Mucosa of descending colon (tissue), 3 donors: ENCODE data around the gene UGT1A10. TPM values are rescaled to one million over a fixed set of nuclear protein-coding genes. Genes with fewer than 3 reads are reported as not detected.
A peak's percentile ranks its signal among the peaks of the same experiment; 100 is the strongest.
"Not testable (repeated sequence)": the region's sequence is repeated elsewhere in the genome, so short reads cannot be mapped to it uniquely, and the experiment has no call there.

Source experiments
- ATAC-seq: fragments of 200-7000 bp; cut with Tn5 transposase; one replicate; pipeline ENCODE4 v1.9.1; 2020; ENCODE audit warnings: mild to moderate bottlenecking, moderate library complexity
- DNase-seq, 3 donors: peaks; one replicate each; pipeline ENCODE4 v3.0.0-alpha.2; 2020
- H3K36me3 ChIP-seq: fragments of 200-600 bp; one replicate; pipeline ENCODE4 v1.8.0; 2021; ENCODE audit warnings: low read depth, mild to moderate bottlenecking
- H3K4me1 ChIP-seq: fragments of 200-600 bp; one replicate; pipeline ENCODE4 v1.8.0; 2021; ENCODE audit warnings: low read depth, mild to moderate bottlenecking
- H3K4me3 ChIP-seq: fragments of 200-600 bp; one replicate; pipeline ENCODE4 v1.8.0; 2021; ENCODE audit warnings: mild to moderate bottlenecking
- H3K9me3 ChIP-seq: fragments of 200-600 bp; one replicate; pipeline ENCODE4 v1.8.0; 2021; ENCODE audit warnings: mild to moderate bottlenecking
- CTCF ChIP-seq: fragments of 200-600 bp; IDR thresholded peaks from one replicate; pipeline ENCODE4 v1.8.0; 2022; ENCODE audit warnings: antibody characterized with exemption, mild to moderate bottlenecking
- intact Hi-C, 2 donors: fragments of 100-400 bp; cut with DNase I in 1 of 2; cut with micrococcal nuclease in 1 of 2; formaldehyde crosslinking; loops; one replicate each; pipeline versions ENCODE4 v1.11.0 to v1.11.1; 2022; cut with DNase I, micrococcal nuclease
- total RNA-seq, 3 donors: library from RNA; stranded (reverse); fragmentation: NEBNext Ultra II Directional in 2 of 3; extraction: Animal tissue kit (Norgen Biotek cat#: 25700) in 2 of 3; gene quantifications; one replicate each; pipeline versions ENCODE4 v1.2.1 to v1.2.4, GENCODE V29; 2021 to 2023
- donor health status: DM: no; HTN: no; CAD: no; lungs with moderate emphysema.
- donor health status: DM: no; HTN: no; CAD: no.
- donor health status: DM: no; HTN: yes; CAD: no.

Gene UGT1A10
- total RNA-seq, 3 donors from 2014 or later, result 42.0 to 116 (median 43.9) TPM

GRCh38 chr2:233693963-233694362 lies 57.7 kb downstream of the UGT1A10 start:
- intact Hi-C loops, result no loop called here
- ATAC-seq, result no peak

DNA sequence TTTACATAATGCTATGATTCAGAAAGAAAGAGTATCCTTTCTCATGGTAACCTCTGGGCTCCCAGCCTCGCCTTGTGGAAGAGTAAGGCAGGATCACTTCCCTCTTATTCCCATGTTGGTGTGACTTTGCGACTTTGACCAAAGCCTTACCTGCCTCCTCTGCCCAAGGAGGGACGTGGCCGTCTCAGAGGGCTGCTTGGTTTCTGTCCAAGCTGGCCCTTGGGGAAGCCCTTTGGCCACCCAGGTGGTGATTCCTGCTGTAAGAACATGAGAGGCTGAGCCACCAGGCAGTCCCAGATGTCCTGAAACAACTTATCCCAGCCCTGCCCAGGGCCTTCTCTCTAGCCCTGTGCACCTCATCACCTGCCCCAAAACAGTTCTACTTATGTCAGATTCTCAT lies 62.5 kb downstream of the UGT1A10 start:
- ATAC-seq (peak; percentile 14), DNase-seq (no peak)
- no peak overlapping the region for H3K4me3 ChIP-seq
- no peaks in the 10 kb centered on the region for H3K9me3 ChIP-seq
- intact Hi-C loops, result no loop called here
- no peaks in the 10 kb centered on the region for H3K4me1 ChIP-seq
- no peaks in the 10 kb centered on the region for H3K36me3 ChIP-seq
- no peak for TF ChIP-seq CTCF

More at GRCh38 chr2:233693963-233694362, 57.7 kb downstream of the UGT1A10 start:
- no peak for DNase-seq
- no peaks in the 10 kb centered on the region for H3K36me3 ChIP-seq
- TF ChIP-seq CTCF, result no peak
- no peak overlapping the region for H3K4me3 ChIP-seq
- peaks cover 28% of the 10 kb centered on the region for H3K4me1 ChIP-seq
- H3K9me3 ChIP-seq, result no peaks in the 10 kb centered on the region

DNA sequence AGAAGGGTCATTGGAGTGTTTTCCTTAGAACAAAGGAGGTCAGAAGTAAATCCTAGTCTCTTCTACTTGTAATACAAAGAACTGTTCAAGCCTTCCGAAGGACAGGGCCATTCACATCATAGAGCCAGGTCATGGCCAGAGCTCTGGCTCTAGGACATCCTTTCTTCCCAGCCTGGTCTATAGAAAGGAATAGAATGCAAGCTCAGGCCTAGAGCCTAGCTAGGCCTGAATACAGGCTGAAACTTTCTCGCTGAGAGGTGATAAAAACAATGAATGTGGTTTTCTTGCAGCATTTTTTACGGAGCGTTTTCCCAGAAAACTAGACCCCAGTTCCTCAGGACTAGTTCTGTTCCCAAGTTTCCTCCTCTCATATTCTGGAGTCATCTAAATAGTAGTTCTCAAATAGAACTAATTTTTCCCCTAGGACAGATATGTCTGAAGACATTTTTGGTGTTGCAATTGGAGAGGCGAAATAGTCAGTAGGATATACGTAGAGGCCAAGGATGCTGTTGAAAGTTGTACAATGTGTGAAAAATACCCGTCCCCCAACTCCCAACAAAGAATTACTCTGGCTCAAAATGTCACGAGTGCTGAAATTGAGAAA lies 63.3 kb downstream of the UGT1A10 start:
- no peak overlapping the region for H3K4me3 ChIP-seq
- ATAC-seq, result no peak
- H3K36me3 ChIP-seq, result no peaks in the 10 kb centered on the region
- intact Hi-C loops, result no loop called here
- no peak for DNase-seq
- no peaks in the 10 kb centered on the region for H3K9me3 ChIP-seq
- no peaks in the 10 kb centered on the region for H3K4me1 ChIP-seq
- TF ChIP-seq CTCF, result no peak

DNA sequence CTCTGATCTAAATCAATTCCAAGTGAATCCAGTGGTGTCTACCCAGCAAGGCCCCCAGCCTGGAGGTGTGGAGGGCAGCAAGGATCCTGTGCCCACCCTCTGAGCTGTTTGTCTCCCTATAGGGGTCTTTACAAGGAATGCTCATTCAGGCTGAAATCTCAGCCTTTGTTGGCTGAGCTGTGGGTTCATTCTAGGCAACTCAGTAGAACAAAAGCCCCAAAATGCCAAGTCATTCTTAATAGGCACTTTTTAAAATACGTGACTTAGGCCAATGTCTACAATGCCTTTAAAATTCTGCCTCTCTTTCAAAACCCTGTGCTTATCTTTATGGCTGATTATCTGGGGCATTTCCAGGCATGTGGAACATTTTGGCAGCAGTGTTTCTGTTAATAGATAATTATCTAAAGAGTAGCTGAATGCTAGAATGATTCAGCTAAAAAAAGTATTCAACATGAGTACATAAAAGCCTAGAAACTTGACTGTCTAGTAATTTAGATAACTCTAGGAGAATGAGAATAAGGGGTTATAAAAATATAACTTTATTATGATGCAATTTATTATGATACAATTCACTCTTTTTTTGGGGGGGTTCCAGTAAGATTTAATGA lies 63.9 kb downstream of the UGT1A10 start:
- Histone ChIP-seq H3K9me3 (no peaks in the 10 kb centered on the region), H3K36me3 (no peaks in the 10 kb centered on the region), H3K4me3 (no peak overlapping the region), H3K4me1 (no peaks in the 10 kb centered on the region)
- DNase-seq, result no peak
- ATAC-seq, result peak; percentile 93
- intact Hi-C loops, result no loop called here
- TF ChIP-seq CTCF, result no peak

- ATAC-seq, H3K9me3 ChIP-seq, H3K4me3 ChIP-seq: not testable (repeated sequence)
These were observed 64.6 kb downstream of the UGT1A10 start for GRCh38 chr2:233700842-233701241.

DNA sequence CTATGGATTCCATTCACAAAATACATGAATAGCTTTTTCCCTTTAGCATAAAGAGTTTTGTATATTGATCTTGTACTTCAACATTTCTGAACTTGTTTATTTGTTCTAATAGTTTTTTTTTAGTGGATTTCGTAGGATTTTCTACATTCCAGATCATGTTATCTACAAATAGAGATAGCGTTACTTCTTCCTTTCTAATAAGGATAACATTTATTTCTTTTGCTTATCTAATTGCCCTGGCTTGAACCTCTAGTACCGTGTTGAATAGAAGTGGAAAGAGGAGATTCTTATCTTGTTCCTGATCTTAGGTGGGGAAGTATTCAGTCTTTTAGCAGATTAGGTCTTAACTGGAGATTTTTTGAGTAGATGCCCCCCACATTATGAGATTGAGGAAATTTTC lies 66.0 kb downstream of the UGT1A10 start:
- intact Hi-C loops, result no loop called here
- H3K4me3 ChIP-seq, result no peak overlapping the region

More at GRCh38 chr2:233700842-233701241, 64.6 kb downstream of the UGT1A10 start:
- DNase-seq, H3K4me1 ChIP-seq, H3K36me3 ChIP-seq, intact Hi-C loops: not testable (repeated sequence)

More for the DNA sequence above, 66.0 kb downstream of the UGT1A10 start:
- Histone ChIP-seq H3K4me1 (no peaks in the 10 kb centered on the region), H3K9me3 (no peaks in the 10 kb centered on the region), H3K36me3 (no peaks in the 10 kb centered on the region)
- DNase-seq (no peak), ATAC-seq (no peak)
- no peak for TF ChIP-seq CTCF
